Vagina (tissue), 2 donors: ENCODE results near the gene BNC2. TPM values are rescaled to one million over a fixed set of nuclear protein-coding genes. Genes with fewer than 3 reads are reported as not detected.

Experiments
- DNase-seq, 2 donors: peaks; one replicate each; pipeline ENCODE4 v3.0.0-alpha.2; 2017; ENCODE audit errors: extremely low spot score in 2 of 2
- H3K27ac ChIP-seq: fragments of 200-600 bp; sonication (generic); one replicate; pipeline ENCODE4 v1.5.1; 2019
- H3K27me3 ChIP-seq: fragments of 200-600 bp; sonication (generic); one replicate; pipeline ENCODE4 v1.5.1; 2019
- H3K36me3 ChIP-seq, 2 donors: fragments of 200-600 bp; sonication (generic); one replicate each; pipeline ENCODE4 v1.5.1; 2017 to 2019
- H3K4me1 ChIP-seq: fragments of 200-600 bp; sonication (generic); one replicate; pipeline ENCODE4 v1.5.1; 2019
- H3K4me3 ChIP-seq, 2 donors: fragments of 200-600 bp; sonication (generic); 1 replicate in 1 of 2; 2 replicates in 1 of 2; pipeline ENCODE4 v1.5.1; 2016 to 2019
- H3K9me3 ChIP-seq: fragments of 200-600 bp; sonication (generic); one replicate; pipeline ENCODE4 v1.5.1; 2019
- POLR2A ChIP-seq, 2 donors: fragments of 450-650 bp; IDR thresholded peaks; one replicate each; pipeline ENCODE4 v1.6.1; 2017; ENCODE audit warnings: antibody characterized with exemption in 2 of 2, mild to moderate bottlenecking in 2 of 2, moderate library complexity in 2 of 2
- POLR2AphosphoS5 ChIP-seq, 2 donors: sonication (generic); formaldehyde crosslinking; IDR thresholded peaks; one replicate each; pipeline ENCODE4 v1.9.0; 2017; ENCODE audit warnings: antibody characterized with exemption in 2 of 2, mild to moderate bottlenecking in 2 of 2, low read depth in 1 of 2; ENCODE audit not compliant: insufficient read depth in 1 of 2
- intact Hi-C: fragments of 100-400 bp; cut with DNase I; formaldehyde crosslinking; loops from one replicate; pipeline ENCODE4 v1.15.1; 2023
- total RNA-seq: library from RNA; depleted of rRNA; stranded (reverse); fragments of >200 nt; gene quantifications from one replicate; pipeline ENCODE4 v1.2.3, GENCODE V29; 2016
- TF ChIP-seq, protein P1 (sequence below), 3 experiments: fragments of 450-650 bp in 2 of 3; fragments of 200-600 bp in 1 of 3; sonication (generic) in 1 of 3; IDR thresholded peaks; one replicate each; pipeline ENCODE4 v1.5.1; 2017 to 2019; ENCODE audit warnings: antibody characterized with exemption in 3 of 3, mild to moderate bottlenecking in 2 of 3, moderate library complexity in 2 of 3

BNC2 gene
- total RNA-seq, 1 donor from 2014 or later: 33.9 TPM

DNA sequence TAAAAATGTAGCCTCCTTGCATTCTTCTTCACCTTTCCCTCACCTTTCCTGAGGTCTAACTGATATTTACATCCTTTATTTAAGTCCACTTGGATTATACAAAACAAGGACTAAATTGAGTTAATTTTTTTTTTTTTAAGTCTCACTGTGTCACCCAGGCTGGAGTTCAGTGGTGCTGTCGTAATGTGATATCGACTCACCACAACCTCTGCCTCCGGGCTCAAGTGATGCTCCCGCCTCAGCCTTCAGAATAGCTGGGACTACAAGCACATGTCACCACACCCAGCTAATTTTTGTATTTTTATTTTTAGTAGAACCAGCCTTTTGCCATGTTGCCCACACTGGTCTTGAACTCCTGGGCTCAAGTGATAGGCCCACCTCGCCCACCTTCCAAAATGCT, 195.3 kb downstream of the BNC2 start:
- DNase-seq: no peak
- H3K9me3 ChIP-seq: no peaks in the 10 kb centered on the region
- no peaks in the 10 kb centered on the region for H3K27me3 ChIP-seq
- H3K4me1 ChIP-seq: no peaks in the 10 kb centered on the region
- TF ChIP-seq POLR2A (IDR thresholded peaks at IDR 0.05): no peak
- TF ChIP-seq, protein P1, sequence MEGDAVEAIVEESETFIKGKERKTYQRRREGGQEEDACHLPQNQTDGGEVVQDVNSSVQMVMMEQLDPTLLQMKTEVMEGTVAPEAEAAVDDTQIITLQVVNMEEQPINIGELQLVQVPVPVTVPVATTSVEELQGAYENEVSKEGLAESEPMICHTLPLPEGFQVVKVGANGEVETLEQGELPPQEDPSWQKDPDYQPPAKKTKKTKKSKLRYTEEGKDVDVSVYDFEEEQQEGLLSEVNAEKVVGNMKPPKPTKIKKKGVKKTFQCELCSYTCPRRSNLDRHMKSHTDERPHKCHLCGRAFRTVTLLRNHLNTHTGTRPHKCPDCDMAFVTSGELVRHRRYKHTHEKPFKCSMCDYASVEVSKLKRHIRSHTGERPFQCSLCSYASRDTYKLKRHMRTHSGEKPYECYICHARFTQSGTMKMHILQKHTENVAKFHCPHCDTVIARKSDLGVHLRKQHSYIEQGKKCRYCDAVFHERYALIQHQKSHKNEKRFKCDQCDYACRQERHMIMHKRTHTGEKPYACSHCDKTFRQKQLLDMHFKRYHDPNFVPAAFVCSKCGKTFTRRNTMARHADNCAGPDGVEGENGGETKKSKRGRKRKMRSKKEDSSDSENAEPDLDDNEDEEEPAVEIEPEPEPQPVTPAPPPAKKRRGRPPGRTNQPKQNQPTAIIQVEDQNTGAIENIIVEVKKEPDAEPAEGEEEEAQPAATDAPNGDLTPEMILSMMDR (IDR thresholded peaks at IDR 0.05): no peak
- TF ChIP-seq POLR2AphosphoS5 (IDR thresholded peaks at IDR 0.05; ENCODE audit: insufficient read depth in 1 of 2, low read depth in 1 of 2): no peak
- intact Hi-C loops: no loop called here
- H3K36me3 ChIP-seq: no peaks in the 10 kb centered on the region
- H3K4me3 ChIP-seq: no peak overlapping the region
- H3K27ac ChIP-seq: no peak overlapping the region

DNA sequence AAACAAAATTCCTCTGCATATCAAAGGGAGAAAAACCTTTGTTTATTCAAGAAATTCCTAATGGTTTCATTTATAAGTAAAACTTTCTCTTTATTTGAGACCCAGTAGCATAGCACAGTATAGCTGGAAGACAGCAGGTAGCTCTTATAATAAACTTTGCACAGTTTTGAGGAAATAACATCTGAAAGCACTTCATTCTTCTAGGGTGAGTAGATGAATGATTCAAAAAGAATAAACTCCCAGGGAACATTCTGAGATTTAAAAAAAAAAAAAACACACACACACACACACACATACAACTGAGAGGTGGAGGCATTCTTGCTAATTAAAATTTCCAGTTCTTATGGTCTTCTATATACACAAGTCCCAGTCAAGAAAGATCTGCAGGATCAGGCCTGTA, 197.3 kb downstream of the BNC2 start:
- H3K4me1 ChIP-seq: no peaks in the 10 kb centered on the region
- H3K27me3 ChIP-seq: no peaks in the 10 kb centered on the region
- H3K36me3 ChIP-seq: no peaks in the 10 kb centered on the region
- no peak overlapping the region for H3K4me3 ChIP-seq
- no peaks in the 10 kb centered on the region for H3K9me3 ChIP-seq
- TF ChIP-seq, protein P1 (IDR thresholded peaks at IDR 0.05): no peak
- no peak for TF ChIP-seq POLR2AphosphoS5 (IDR thresholded peaks at IDR 0.05; ENCODE audit: insufficient read depth in 1 of 2, low read depth in 1 of 2)
- TF ChIP-seq POLR2A (IDR thresholded peaks at IDR 0.05): no peak
- no peak for DNase-seq
- intact Hi-C loops: no loop called here
- no peak overlapping the region for H3K27ac ChIP-seq

DNA sequence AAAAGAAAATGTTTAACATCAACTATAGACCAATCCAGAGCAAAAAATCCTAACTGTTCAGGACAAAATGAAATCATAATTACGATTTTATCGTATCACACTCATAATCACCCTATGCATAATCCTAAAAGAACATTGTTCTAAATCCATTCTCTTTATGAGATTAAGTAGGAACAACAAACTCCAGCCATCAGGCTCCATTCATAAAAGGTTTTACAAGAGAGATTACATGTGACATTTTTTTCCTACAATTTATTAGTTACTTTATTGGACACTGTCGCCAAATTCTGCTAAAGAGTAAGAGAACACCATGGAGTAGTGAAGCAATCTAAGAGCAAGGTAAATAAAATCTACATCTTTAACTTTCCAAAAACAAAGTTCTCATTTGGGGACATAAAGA, 198.0 kb downstream of the BNC2 start:
- TF ChIP-seq, protein P1 (IDR thresholded peaks at IDR 0.05): no peak
- TF ChIP-seq POLR2AphosphoS5 (IDR thresholded peaks at IDR 0.05; ENCODE audit: insufficient read depth in 1 of 2, low read depth in 1 of 2) (no peak), POLR2A (IDR thresholded peaks at IDR 0.05) (no peak)
- H3K27ac ChIP-seq: no peak overlapping the region
- no peak for DNase-seq

DNA sequence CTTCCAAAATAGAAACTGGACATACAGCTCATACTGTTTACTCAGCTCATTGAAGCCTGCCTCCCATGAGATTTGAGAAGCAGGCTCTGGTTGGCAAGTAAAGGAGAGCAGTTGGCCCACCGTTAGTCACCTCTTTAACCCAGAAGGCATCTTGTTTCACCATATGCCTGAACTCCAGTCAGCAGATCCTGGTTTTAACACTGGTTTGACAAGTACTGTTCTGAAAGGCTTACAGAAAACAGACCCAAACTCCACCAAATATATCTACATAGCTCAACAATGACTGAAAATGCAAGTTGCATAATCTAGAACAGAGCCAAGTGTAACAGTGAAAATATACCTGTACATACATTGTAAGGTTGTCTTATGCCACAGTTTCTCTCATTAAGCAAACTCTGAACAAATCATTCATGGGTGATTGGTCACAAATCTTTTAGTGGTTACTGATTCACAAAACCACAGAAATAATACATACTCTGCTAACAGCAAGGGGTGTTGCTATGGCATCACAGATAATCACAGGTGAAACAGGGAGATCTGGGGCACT, 198.8 kb downstream of the BNC2 start:
- Histone ChIP-seq H3K4me3 (no peak overlapping the region), H3K4me1 (no peaks in the 10 kb centered on the region), H3K36me3 (no peaks in the 10 kb centered on the region), H3K9me3 (no peaks in the 10 kb centered on the region), H3K27me3 (no peaks in the 10 kb centered on the region), H3K27ac (no peak overlapping the region)
- DNase-seq: no peak
- intact Hi-C loops: no loop called here
- TF ChIP-seq POLR2AphosphoS5 (IDR thresholded peaks at IDR 0.05; ENCODE audit: insufficient read depth in 1 of 2, low read depth in 1 of 2): no peak
- TF ChIP-seq POLR2A (IDR thresholded peaks at IDR 0.05): no peak
- TF ChIP-seq, protein P1 (IDR thresholded peaks at IDR 0.05): no peak

More for the DNA sequence above, 198.0 kb downstream of the BNC2 start:
- intact Hi-C loops: no loop called here
- Histone ChIP-seq H3K36me3 (no peaks in the 10 kb centered on the region), H3K9me3 (no peaks in the 10 kb centered on the region), H3K4me3 (no peak overlapping the region), H3K27me3 (no peaks in the 10 kb centered on the region), H3K4me1 (no peaks in the 10 kb centered on the region)

DNA sequence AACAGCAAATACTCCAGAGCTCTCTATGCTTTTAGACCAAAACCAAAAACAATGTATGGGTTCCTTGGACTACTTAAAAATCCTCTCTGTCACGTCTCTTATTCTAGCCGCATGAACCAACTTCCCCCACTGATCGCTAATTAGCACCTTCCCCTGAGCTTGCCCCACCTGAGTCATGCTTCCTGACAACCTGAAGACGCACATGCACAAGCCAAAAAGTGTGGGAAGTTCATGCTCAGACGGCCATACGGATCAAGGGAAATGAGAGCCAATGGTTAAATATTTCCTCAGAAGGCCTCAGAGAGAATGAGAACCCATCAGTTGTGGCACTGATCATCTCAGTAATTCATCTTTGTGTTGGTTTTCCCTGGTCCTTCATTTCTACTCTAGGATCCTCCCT, 199.7 kb downstream of the BNC2 start:
- TF ChIP-seq POLR2A (IDR thresholded peaks at IDR 0.05) (no peak), POLR2AphosphoS5 (IDR thresholded peaks at IDR 0.05; ENCODE audit: insufficient read depth in 1 of 2, low read depth in 1 of 2) (no peak)
- TF ChIP-seq, protein P1 (IDR thresholded peaks at IDR 0.05): no peak
- Histone ChIP-seq H3K4me1 (no peaks in the 10 kb centered on the region), H3K9me3 (no peaks in the 10 kb centered on the region), H3K27me3 (no peaks in the 10 kb centered on the region), H3K36me3 (no peaks in the 10 kb centered on the region), H3K4me3 (no peak overlapping the region), H3K27ac (no peak overlapping the region)
- intact Hi-C loops: no loop called here
- no peak for DNase-seq
